Activated B cell treated with CpG ODN at 0.5 μM for 24 hours (primary cell): Measurements from ENCODE around the gene ATXN7L2. TPM values are rescaled to one million over a fixed set of nuclear protein-coding genes. Genes with fewer than 3 reads are reported as not detected.

Source experiments
- ATAC-seq: fragments of 200-7000 bp; cut with Tn5 transposase; one replicate; pipeline ENCODE4 v1.10.0; 2021; ENCODE audit warnings: low read depth, mild to moderate bottlenecking, moderate library complexity
- CTCF ChIA-PET: fragments of 350-600 bp; sonication (Branson Sonifier 250); formaldehyde crosslinking; loops from one replicate; lab custom pipeline; 2021; ENCODE audit warnings: antibody characterized with exemption; lab: Charles Lee
- POLR2A ChIA-PET: fragments of 350-600 bp; sonication (Branson Sonifier 250); formaldehyde crosslinking; loops from one replicate; lab custom pipeline; 2021; ENCODE audit warnings: antibody characterized with exemption; lab: Charles Lee
- DNase-seq: peaks from one replicate; pipeline ENCODE4 v3.0.0; 2022
- H3K27ac Mint-ChIP-seq: one replicate; pipeline ENCODE4 v1.8.0; 2020; ENCODE audit warnings: mixed read lengths
- H3K27me3 Mint-ChIP-seq: one replicate; pipeline ENCODE4 v1.8.0; 2021; ENCODE audit warnings: mixed read lengths
- H3K36me3 Mint-ChIP-seq: one replicate; pipeline ENCODE4 v1.8.0; 2021; ENCODE audit warnings: low read depth, mixed read lengths
- H3K4me1 Mint-ChIP-seq: one replicate; pipeline ENCODE4 v1.8.0; 2021; ENCODE audit warnings: mixed read lengths
- H3K4me3 Mint-ChIP-seq: one replicate; pipeline ENCODE4 v1.8.0; 2020; ENCODE audit warnings: mild to moderate bottlenecking, mixed read lengths
- H3K9me3 Mint-ChIP-seq: one replicate; pipeline ENCODE4 v1.8.0; 2020; ENCODE audit warnings: mixed read lengths
- CTCF ChIP-seq: fragments of 200-600 bp; IDR thresholded peaks from one replicate; pipeline ENCODE4 v1.8.0; 2022; ENCODE audit warnings: antibody characterized with exemption, mild to moderate bottlenecking
- intact Hi-C: fragments of 100-400 bp; cut with micrococcal nuclease; formaldehyde crosslinking; loops from one replicate; pipeline ENCODE4 v1.15.1; 2024
- total RNA-seq: library from RNA; stranded (reverse); gene quantifications from 2 replicates; pipeline ENCODE4 v1.2.3, GENCODE V29; 2022

The ATXN7L2 gene
- total RNA-seq, 1 donor from 2014 or later: 7.5 TPM

GRCh38 chr1:109516872-109517271, 33.2 kb downstream of the ATXN7L2 start:
- no peak for TF ChIP-seq CTCF
- no peak overlapping the region for H3K27ac Mint-ChIP-seq
- peaks cover 9% of the 10 kb centered on the region for H3K27me3 Mint-ChIP-seq
- no peaks in the 10 kb centered on the region for H3K9me3 Mint-ChIP-seq
- H3K36me3 Mint-ChIP-seq: no peaks in the 10 kb centered on the region
- intact Hi-C loops: no loop called here
- POLR2A ChIA-PET: no interaction called here
- no peak for ATAC-seq
- DNase-seq: no peak
- no peak overlapping the region for H3K4me3 Mint-ChIP-seq
- H3K4me1 Mint-ChIP-seq: no peaks in the 10 kb centered on the region
- CTCF ChIA-PET: interaction anchor here (2.2 to 3.8 kb wide), 2 partner anchors 19 to 25 kb away, joined by 7 to 15 read pairs; no protein-coding TSS in a partner anchor

- no peaks in the 10 kb centered on the region for H3K4me1 Mint-ChIP-seq
- H3K36me3 Mint-ChIP-seq: no peaks in the 10 kb centered on the region
- intact Hi-C loops: no loop called here
- H3K27ac Mint-ChIP-seq: no peak overlapping the region
- H3K9me3 Mint-ChIP-seq: no peaks in the 10 kb centered on the region
- CTCF ChIA-PET: interaction anchor here (1.8 to 3.8 kb wide), 2 partner anchors 15 to 26 kb away, joined by 7 to 15 read pairs; no protein-coding TSS in a partner anchor
- no peak for ATAC-seq
- TF ChIP-seq CTCF: no peak
- POLR2A ChIA-PET: no interaction called here
- H3K27me3 Mint-ChIP-seq: peaks cover 9% of the 10 kb centered on the region
- H3K4me3 Mint-ChIP-seq: no peak overlapping the region
- no peak for DNase-seq
Observed at GRCh38 chr1:109517337-109517736, 33.6 kb downstream of the ATXN7L2 start.

- H3K27me3 Mint-ChIP-seq: peaks cover 6% of the 10 kb centered on the region
- intact Hi-C loops: no loop called here
- no peak for ATAC-seq
- ChIA-PET POLR2A (no interaction called here), CTCF (no interaction called here)
- no peak for DNase-seq
- no peaks in the 10 kb centered on the region for H3K9me3 Mint-ChIP-seq
- no peak for TF ChIP-seq CTCF
- no peaks in the 10 kb centered on the region for H3K4me1 Mint-ChIP-seq
- H3K36me3 Mint-ChIP-seq: no peaks in the 10 kb centered on the region
- no peak overlapping the region for H3K4me3 Mint-ChIP-seq
- H3K27ac Mint-ChIP-seq: no peak overlapping the region
Observed at GRCh38 chr1:109521002-109521951, 37.6 kb downstream of the ATXN7L2 start.

GRCh38 chr1:109522026-109522425, 38.3 kb downstream of the ATXN7L2 start:
- no peak overlapping the region for H3K4me3 Mint-ChIP-seq
- H3K9me3 Mint-ChIP-seq: no peaks in the 10 kb centered on the region
- intact Hi-C loops: no loop called here
- DNase-seq (no peak), ATAC-seq (no peak)
- H3K36me3 Mint-ChIP-seq: no peaks in the 10 kb centered on the region
- no peak overlapping the region for H3K27ac Mint-ChIP-seq
- TF ChIP-seq CTCF: no peak
- H3K4me1 Mint-ChIP-seq: peaks cover 2% of the 10 kb centered on the region
- ChIA-PET CTCF (no interaction called here), POLR2A (no interaction called here)
- H3K27me3 Mint-ChIP-seq: peaks cover 6% of the 10 kb centered on the region

- no peak overlapping the region for H3K27ac Mint-ChIP-seq
- ATAC-seq: no peak
- CTCF ChIA-PET: interaction anchor here (1.0 kb wide), 1 partner anchor 22 kb away, joined by 3 read pairs; no protein-coding TSS in a partner anchor
- H3K4me3 Mint-ChIP-seq: no peak overlapping the region
- no peaks in the 10 kb centered on the region for H3K36me3 Mint-ChIP-seq
- no peaks in the 10 kb centered on the region for H3K9me3 Mint-ChIP-seq
- H3K4me1 Mint-ChIP-seq: peaks cover 3% of the 10 kb centered on the region
- no peak for TF ChIP-seq CTCF
- intact Hi-C loops: no loop called here
- POLR2A ChIA-PET: no interaction called here
- no peak for DNase-seq
- peaks cover 6% of the 10 kb centered on the region for H3K27me3 Mint-ChIP-seq
Observed at GRCh38 chr1:109523706-109524105, 40.0 kb downstream of the ATXN7L2 start.
